Hematopoietic multipotent progenitor cell treated with erythropoietin and hydrocortisone succinate and interleukin-3 and kit ligand, for 15 days (in vitro differentiated cells): ENCODE results near the gene S100A12.
A peak's percentile ranks its signal among the peaks of the same experiment; 100 is the strongest.
"Not testable (repeated sequence)": the region's sequence is repeated elsewhere in the genome, so short reads cannot be mapped to it uniquely, and the experiment has no call there.

Experiments used
- DNase-seq: peaks from one replicate; pipeline ENCODE4 v3.0.0-alpha.2; 2015; ENCODE audit warnings: low spot score

Gene S100A12

GRCh38 chr1:153375511-153375910 lies at the start of gene S100A12:
TSS of gene S100A12 (minus strand) at chr1:153375621. CDS start at chr1:153374592, 1,029 bp downstream.
- no peak for DNase-seq

GRCh38 chr1:153422450-153423068 lies 47.1 kb upstream of the S100A12 start:
- DNase-seq: peak; percentile 61

GRCh38 chr1:153420306-153420705 lies 44.9 kb upstream of the S100A12 start:
- DNase-seq: no peak

- not testable (repeated sequence) for DNase-seq
These were observed 44.0 kb upstream of the S100A12 start for GRCh38 chr1:153419436-153419793.

GRCh38 chr1:153418758-153419435 lies 43.5 kb upstream of the S100A12 start:
- not testable (repeated sequence) for DNase-seq

- no peak for DNase-seq
These were observed 41.9 kb upstream of the S100A12 start for GRCh38 chr1:153417136-153417888.

- no peak for DNase-seq
These were observed 40.6 kb upstream of the S100A12 start, which contains the start of gene S100A7A for GRCh38 chr1:153415850-153416570. TSS of gene S100A7A (plus strand) at chr1:153416520. CDS start at chr1:153418083, 1,563 bp downstream.

GRCh38 chr1:153413961-153414360 lies 38.5 kb upstream of the S100A12 start:
- DNase-seq: not testable (repeated sequence)

GRCh38 chr1:153407274-153407673 lies 31.9 kb upstream of the S100A12 start:
- not testable (repeated sequence) for DNase-seq

GRCh38 chr1:153405825-153406599 lies 30.6 kb upstream of the S100A12 start:
- DNase-seq: not testable (repeated sequence)

GRCh38 chr1:153404768-153405167 lies 29.3 kb upstream of the S100A12 start:
- peak; percentile 41 for DNase-seq

- no peak for DNase-seq
These were observed 28.7 kb upstream of the S100A12 start for GRCh38 chr1:153404086-153404635.

- DNase-seq: no peak
These were observed 28.1 kb upstream of the S100A12 start for GRCh38 chr1:153403421-153404085.

- no peak for DNase-seq
These were observed 26.8 kb upstream of the S100A12 start for GRCh38 chr1:153402226-153402625.

GRCh38 chr1:153401461-153401860 lies 26.0 kb upstream of the S100A12 start:
- DNase-seq: no peak

GRCh38 chr1:153400244-153400643 lies 24.8 kb upstream of the S100A12 start:
- no peak for DNase-seq

GRCh38 chr1:153399401-153400055 lies 24.1 kb upstream of the S100A12 start:
- DNase-seq: no peak

- no peak for DNase-seq
These were observed 22.7 kb upstream of the S100A12 start for GRCh38 chr1:153397924-153398651.
